ENCODE measurements around the gene PCDH9.

The PCDH9 gene

DNA sequence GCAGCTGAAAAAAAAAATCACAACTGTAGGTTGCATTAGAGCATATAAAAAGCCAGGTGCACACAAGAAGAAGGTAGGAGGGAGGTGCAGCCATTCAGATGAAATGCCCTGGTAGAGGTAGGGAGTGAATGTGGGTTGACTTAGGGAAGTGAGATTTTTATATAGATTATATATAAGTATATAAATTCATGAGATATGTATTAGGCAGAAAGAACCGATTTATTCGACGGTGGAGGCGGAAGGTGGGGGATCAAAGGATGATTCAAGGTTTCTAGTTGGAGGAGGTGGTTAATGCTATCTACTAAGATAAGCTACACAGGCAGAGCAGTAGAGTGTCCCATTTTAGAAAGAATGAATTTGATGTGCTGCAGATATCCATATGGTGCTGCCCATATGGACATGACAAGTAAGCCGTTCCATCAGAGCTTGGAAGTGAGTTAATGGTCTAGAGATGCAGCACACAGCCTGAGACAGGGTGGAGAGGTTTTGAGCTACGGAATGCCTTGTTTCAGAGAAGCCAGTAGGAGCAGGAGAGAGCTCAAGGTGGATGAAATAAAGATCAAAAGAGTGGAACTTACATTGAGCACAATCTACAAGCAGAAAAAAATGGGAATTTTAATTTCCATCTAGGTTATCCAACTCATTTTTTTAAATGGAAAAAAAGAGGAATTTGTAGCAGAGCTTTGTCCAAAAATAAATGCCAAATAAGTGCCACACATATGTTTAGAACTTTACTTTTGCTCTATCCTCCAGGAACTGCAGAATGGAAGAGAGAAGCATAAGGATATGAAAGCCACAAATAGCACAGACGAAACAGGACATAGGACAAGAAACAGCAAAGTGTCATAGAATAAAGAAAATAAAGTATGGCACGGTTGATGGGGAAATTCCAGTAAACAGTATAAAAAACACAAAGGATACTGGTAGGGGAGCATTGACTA is 177.3 kb downstream of the PCDH9 start:
- Histone ChIP-seq H3K9me2 (replicated peaks; ENCODE audit: insufficient read depth, low read length) (no peaks in the 10 kb centered on the region), H3K27me3 (ENCODE audit: low read length) (no peaks in the 10 kb centered on the region), H3K9me3 (ENCODE audit: insufficient read depth, low read length) (no peaks in the 10 kb centered on the region), H3K36me3 (ENCODE audit: low read length) (no peaks in the 10 kb centered on the region), H2AFZ (ENCODE audit: low read depth, low read length, severe bottlenecking) (no peak overlapping the region), H3K27ac (ENCODE audit: low read depth, low read length) (no peak overlapping the region), H3K4me3 (ENCODE audit: insufficient read depth, low read length, poor library complexity, severe bottlenecking) (no peak overlapping the region), H3K4me2 (ENCODE audit: low read depth, low read length, poor library complexity, severe bottlenecking) (no peak overlapping the region), H3K9ac (ENCODE audit: low read length) (no peak overlapping the region), H3K79me2 (ENCODE audit: insufficient read depth, low read length) (no peaks in the 10 kb centered on the region), H4K20me1 (ENCODE audit: low read depth, low read length) (no peaks in the 10 kb centered on the region), H3F3A (ENCODE audit: insufficient read depth) (no peaks in the 10 kb centered on the region)
- TF ChIP-seq, protein P1, sequence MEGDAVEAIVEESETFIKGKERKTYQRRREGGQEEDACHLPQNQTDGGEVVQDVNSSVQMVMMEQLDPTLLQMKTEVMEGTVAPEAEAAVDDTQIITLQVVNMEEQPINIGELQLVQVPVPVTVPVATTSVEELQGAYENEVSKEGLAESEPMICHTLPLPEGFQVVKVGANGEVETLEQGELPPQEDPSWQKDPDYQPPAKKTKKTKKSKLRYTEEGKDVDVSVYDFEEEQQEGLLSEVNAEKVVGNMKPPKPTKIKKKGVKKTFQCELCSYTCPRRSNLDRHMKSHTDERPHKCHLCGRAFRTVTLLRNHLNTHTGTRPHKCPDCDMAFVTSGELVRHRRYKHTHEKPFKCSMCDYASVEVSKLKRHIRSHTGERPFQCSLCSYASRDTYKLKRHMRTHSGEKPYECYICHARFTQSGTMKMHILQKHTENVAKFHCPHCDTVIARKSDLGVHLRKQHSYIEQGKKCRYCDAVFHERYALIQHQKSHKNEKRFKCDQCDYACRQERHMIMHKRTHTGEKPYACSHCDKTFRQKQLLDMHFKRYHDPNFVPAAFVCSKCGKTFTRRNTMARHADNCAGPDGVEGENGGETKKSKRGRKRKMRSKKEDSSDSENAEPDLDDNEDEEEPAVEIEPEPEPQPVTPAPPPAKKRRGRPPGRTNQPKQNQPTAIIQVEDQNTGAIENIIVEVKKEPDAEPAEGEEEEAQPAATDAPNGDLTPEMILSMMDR (IDR thresholded peaks at IDR 0.05; ENCODE audit: insufficient read depth, low read length, poor library complexity, severe bottlenecking) = no peak
- no peak for TF ChIP-seq EZH2phosphoT487 (conservative IDR thresholded peaks at IDR 0.05; ENCODE audit: low read length)

DNA sequence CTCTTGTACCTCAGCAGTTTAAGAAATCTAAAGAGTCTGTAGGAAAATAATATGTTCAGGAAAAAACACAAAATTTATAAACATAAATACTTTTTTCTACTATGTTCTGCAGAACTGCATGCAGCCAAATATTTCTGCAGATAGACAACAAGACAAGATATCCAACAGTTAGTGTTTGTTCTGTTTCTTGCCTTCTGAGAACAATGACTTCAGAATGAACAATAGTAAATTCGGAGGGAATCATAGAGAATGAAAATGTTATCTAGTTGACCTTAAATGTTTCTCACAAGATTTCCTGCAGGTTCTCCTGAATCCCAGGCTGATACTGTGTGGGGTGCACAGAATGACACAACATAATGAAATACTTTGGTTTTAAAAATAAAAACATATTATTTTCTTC is 180.4 kb downstream of the PCDH9 start:
- H4K20me1 ChIP-seq (ENCODE audit: low read depth, low read length) = no peaks in the 10 kb centered on the region
- no peak overlapping the region for H3K9ac ChIP-seq (ENCODE audit: low read length)
- H3F3A ChIP-seq (ENCODE audit: insufficient read depth) = no peaks in the 10 kb centered on the region
- H3K9me2 ChIP-seq (replicated peaks; ENCODE audit: insufficient read depth, low read length) = no peaks in the 10 kb centered on the region
- no peak overlapping the region for H3K4me2 ChIP-seq (ENCODE audit: low read depth, low read length, poor library complexity, severe bottlenecking)
- no peaks in the 10 kb centered on the region for H3K27me3 ChIP-seq (ENCODE audit: low read length)
- no peaks in the 10 kb centered on the region for H3K9me3 ChIP-seq (ENCODE audit: insufficient read depth, low read length)
- H3K36me3 ChIP-seq (ENCODE audit: low read length) = no peaks in the 10 kb centered on the region
- no peaks in the 10 kb centered on the region for H3K79me2 ChIP-seq (ENCODE audit: insufficient read depth, low read length)
- H3K4me3 ChIP-seq (ENCODE audit: insufficient read depth, low read length, poor library complexity, severe bottlenecking) = no peak overlapping the region
- no peak overlapping the region for H3K27ac ChIP-seq (ENCODE audit: low read depth, low read length)
- TF ChIP-seq EZH2phosphoT487 (conservative IDR thresholded peaks at IDR 0.05; ENCODE audit: low read length) = no peak
- TF ChIP-seq, protein P1 (IDR thresholded peaks at IDR 0.05; ENCODE audit: insufficient read depth, low read length, poor library complexity, severe bottlenecking) = no peak
- no peak overlapping the region for H2AFZ ChIP-seq (ENCODE audit: low read depth, low read length, severe bottlenecking)

DNA sequence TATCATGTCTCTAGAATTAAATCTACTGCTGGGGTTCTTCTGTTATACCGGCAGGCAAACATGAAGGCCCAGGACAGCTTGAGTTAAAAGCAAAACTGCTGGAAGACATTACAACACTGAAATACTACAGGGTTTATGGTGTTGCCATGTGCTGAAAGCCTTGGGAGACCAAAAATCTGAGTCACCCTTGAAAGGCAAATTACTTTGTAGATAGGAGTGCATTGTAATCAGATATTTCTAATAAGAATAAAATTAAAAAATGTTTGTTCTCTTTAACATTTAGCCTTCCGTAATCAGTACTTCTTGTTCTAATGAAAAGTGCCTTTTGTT is 181.3 kb downstream of the PCDH9 start:
- no peaks in the 10 kb centered on the region for H3K9me3 ChIP-seq (ENCODE audit: insufficient read depth, low read length)
- no peaks in the 10 kb centered on the region for H3K36me3 ChIP-seq (ENCODE audit: low read length)
- H3K4me3 ChIP-seq (ENCODE audit: insufficient read depth, low read length, poor library complexity, severe bottlenecking) = no peak overlapping the region
- H3F3A ChIP-seq (ENCODE audit: insufficient read depth) = no peaks in the 10 kb centered on the region
- no peaks in the 10 kb centered on the region for H3K27me3 ChIP-seq (ENCODE audit: low read length)
- TF ChIP-seq EZH2phosphoT487 (conservative IDR thresholded peaks at IDR 0.05; ENCODE audit: low read length) = no peak
- TF ChIP-seq, protein P1 (IDR thresholded peaks at IDR 0.05; ENCODE audit: insufficient read depth, low read length, poor library complexity, severe bottlenecking) = no peak
- H3K9me2 ChIP-seq (replicated peaks; ENCODE audit: insufficient read depth, low read length) = no peaks in the 10 kb centered on the region
- H3K9ac ChIP-seq (ENCODE audit: low read length) = no peak overlapping the region
- H3K27ac ChIP-seq (ENCODE audit: low read depth, low read length) = no peak overlapping the region
- H2AFZ ChIP-seq (ENCODE audit: low read depth, low read length, severe bottlenecking) = peak overlapping the region; percentile 63
- no peaks in the 10 kb centered on the region for H4K20me1 ChIP-seq (ENCODE audit: low read depth, low read length)
- no peak overlapping the region for H3K4me2 ChIP-seq (ENCODE audit: low read depth, low read length, poor library complexity, severe bottlenecking)
- H3K79me2 ChIP-seq (ENCODE audit: insufficient read depth, low read length) = no peaks in the 10 kb centered on the region

All from SU-DHL-6 (cell line).